Measurements from ENCODE around the gene NPIPB8. TPM values are rescaled to one million over a fixed set of nuclear protein-coding genes. Genes with fewer than 3 reads are reported as not detected.

Gene NPIPB8
- total and polyA plus RNA-seq, 2 of the 13 experiments (the other 11 are each of a cell fraction or from before 2014, with no cell fraction given) = 0.49 to 2.3 TPM

- TF ChIP-seq ZUFSP (CRISPR knock-in tag; IDR thresholded peaks at IDR 0.05; ENCODE audit: borderline replicate concordance) (no peak), ZNF530 (CRISPR knock-in tag; IDR thresholded peaks at IDR 0.05; ENCODE audit: low read depth) (no peak), ARID5B (CRISPR knock-in tag; IDR thresholded peaks at IDR 0.05) (0 out of 2 replicates have a peak, but pooled peaks have one; percentile 10), MYC (CRISPR knock-in tag; IDR thresholded peaks at IDR 0.05; ENCODE audit: borderline replicate concordance) (no peak), ZNF597 (CRISPR knock-in tag; IDR thresholded peaks at IDR 0.05) (no peak), CSRNP2 (CRISPR knock-in tag; conservative IDR thresholded peaks at IDR 0.05; ENCODE audit: low read depth) (no peak), E2F2 (CRISPR knock-in tag; IDR thresholded peaks at IDR 0.05; ENCODE audit: borderline replicate concordance) (no peak), ZNF232 (CRISPR knock-in tag; IDR thresholded peaks at IDR 0.05; ENCODE audit: borderline replicate concordance) (peak; percentile 57; the same call in 1 of the 2 replicates), ZNF879 (CRISPR knock-in tag; IDR thresholded peaks at IDR 0.05) (no peak), ARNT2 (CRISPR knock-in tag; IDR thresholded peaks at IDR 0.05; ENCODE audit: low read depth) (no peak), ARNT (IDR thresholded peaks at IDR 0.05) (no peak), ZNF567 (CRISPR knock-in tag; IDR thresholded peaks at IDR 0.05; ENCODE audit: borderline replicate concordance) (no peak)
Measured at GRCh38 chr16:28596840-28597691, 40.8 kb upstream of the NPIPB8 start, which contains the start of gene SULT1A2 (continued).

All from HepG2 (cell line).